Measurements from ENCODE around the gene CYB5R4.
"Not testable (repeated sequence)": the region's sequence is repeated elsewhere in the genome, so short reads cannot be mapped to it uniquely, and the experiment has no call there.

Gene CYB5R4

GRCh38 chr6:83867043-83867442 is 7.6 kb downstream of the CYB5R4 start:
- no peak for DNase-seq

DNA sequence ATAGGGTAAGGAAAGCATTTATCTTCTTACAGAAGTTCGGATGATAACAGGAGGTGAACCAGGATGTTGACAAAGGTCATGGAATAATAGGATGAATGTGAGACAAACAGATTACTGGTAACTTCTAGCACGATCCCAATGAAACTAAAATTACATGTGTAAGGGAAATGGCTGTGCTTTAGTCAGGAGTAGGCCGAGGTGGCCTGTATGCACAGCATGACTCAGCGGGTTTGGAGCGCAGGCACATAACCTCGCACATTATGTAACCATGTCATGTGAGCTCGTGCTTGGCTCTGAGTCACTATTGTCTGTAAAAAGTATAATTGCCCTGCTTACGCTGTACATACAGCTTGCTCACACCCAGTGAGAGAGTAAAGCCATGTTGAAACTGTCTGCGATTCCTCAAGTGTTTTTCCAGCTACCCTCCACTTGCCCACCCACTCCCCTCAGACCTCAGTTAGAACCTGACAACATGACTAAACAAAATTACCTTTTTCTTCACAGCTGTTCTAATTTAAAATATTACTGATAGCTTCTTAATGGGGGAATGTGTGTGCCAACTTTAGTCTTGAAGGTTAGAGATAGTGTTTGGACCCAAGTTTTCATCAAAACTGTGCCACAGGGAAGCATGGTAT is 8.2 kb downstream of the CYB5R4 start:
- DNase-seq, result peak; percentile 54

DNA sequence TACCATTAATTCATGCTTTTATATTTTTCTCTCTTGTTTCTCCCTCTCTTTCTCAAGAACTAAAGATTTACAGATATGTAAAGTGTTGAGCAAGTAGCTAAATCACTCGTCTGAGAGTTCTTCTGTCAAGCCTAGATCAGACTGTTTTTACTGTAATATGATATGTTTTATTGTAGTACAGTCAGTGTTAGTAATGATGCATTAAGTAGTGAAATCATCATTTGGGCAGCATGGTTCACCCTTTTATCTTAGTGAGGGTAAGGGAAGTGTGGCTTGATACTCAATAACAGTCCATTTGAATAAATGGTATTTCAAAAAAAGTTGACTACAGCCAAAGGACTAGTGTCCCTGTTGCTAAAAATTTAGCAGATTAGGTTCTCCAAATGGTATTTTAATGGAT is 9.2 kb downstream of the CYB5R4 start:
- no peak for DNase-seq

DNA sequence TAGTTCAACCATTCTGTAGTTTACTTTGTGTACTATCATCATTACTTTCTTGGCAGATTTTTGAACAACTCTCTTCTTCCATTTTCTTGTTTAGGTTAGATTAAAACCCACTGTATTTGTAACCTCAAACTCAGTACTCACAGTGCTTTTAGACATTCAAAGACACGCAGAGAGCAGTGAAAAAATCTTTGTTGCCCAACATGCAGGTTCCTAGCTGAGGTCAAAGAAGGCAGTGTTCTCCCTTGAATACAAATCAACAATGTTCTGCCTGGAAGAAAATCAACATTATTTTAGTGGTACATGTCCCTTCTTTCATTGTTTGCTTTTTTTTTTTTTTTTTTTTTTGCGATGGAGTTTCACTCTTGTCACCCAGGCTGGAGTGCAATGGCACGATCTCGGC is 11.2 kb downstream of the CYB5R4 start:
- DNase-seq, result no peak

GRCh38 chr6:83872386-83873118 is 13.1 kb downstream of the CYB5R4 start:
- no peak for DNase-seq

DNA sequence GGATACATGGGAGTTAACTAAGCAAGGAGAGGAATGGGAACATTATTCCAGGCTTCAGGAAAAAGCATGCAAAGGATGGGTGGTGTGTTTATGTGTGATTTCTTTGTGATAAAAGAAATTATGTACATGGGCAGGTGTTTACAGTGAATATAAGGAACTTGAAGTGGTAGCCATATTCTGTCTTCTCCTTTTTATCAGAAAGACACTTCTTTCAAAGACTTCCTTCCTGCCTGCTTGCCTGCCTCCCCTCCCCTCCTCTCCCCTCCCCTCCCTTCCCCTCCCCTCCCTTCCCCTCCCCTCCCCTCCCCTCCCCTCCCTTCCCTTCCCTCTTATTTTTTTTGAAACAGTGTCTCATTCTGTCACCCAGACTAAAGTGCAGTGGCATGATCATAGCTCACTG is 14.4 kb downstream of the CYB5R4 start:
- no peak for DNase-seq

- DNase-seq, result no peak
Observed at GRCh38 chr6:83875843-83876242, 16.4 kb downstream of the CYB5R4 start.

DNA sequence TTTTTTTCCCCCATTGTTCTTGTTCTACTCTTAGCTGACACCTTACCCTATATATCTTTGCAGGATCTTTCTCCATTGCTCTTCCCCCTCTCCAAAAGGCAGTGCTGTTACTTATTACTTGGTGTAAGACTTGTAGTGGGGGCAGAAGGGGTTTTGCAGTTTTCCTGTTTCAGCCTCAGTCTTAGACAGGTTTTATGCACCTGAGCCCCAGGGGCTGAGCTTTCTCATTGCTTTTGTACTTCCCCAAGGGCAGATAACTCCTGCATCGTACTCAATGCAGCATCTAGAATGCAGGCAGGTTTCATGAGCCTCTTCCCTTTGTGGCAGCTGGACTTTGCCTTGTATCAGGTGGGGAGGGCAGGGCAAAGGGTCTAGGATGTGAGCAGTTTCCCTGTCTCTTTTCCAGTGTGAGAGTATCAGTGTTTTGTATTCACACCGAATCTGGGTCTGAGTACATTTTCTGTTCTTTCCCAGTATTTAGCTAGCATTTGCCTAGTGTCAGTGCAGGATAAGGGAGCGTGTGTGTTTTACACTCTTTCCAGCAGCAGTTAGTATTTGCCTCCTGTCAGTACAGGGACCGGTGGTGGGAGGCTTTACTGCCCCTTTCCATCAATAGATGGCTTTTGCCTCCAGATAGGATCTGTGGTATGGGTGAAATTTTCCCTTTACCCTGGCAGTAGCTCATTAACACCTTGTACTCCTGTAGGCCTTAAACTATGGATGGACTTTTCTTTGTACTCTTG is 19.6 kb downstream of the CYB5R4 start:
- DNase-seq, result no peak

DNA sequence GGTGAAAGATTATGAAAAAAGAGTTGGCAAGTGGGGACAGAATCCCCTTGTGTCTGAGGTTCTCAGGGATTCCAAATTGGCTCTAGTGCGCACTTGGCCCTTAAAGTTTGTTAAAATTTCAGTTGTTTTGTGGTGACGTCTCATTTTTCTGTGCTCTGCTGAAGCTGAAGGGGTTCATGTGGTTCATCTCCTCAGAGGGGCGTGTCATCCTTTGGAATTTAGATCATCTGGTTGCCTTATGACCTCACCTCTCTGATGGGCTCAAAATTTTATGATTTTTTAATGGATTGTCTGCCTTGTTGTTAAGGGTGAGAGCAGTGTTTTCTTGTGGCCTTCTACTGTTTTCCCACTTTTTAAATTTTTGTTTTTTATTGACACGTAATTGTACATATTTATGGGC is 20.3 kb downstream of the CYB5R4 start:
- DNase-seq, result no peak

- no peak for DNase-seq
Observed at GRCh38 chr6:83883240-83883639, 23.8 kb downstream of the CYB5R4 start.

GRCh38 chr6:83884523-83884922 is 25.0 kb downstream of the CYB5R4 start:
- peak; percentile 81 for DNase-seq

- no peak for DNase-seq
Observed at GRCh38 chr6:83885984-83886383, 26.5 kb downstream of the CYB5R4 start.

GRCh38 chr6:83889621-83890020 is 30.1 kb downstream of the CYB5R4 start:
- no peak for DNase-seq

DNA sequence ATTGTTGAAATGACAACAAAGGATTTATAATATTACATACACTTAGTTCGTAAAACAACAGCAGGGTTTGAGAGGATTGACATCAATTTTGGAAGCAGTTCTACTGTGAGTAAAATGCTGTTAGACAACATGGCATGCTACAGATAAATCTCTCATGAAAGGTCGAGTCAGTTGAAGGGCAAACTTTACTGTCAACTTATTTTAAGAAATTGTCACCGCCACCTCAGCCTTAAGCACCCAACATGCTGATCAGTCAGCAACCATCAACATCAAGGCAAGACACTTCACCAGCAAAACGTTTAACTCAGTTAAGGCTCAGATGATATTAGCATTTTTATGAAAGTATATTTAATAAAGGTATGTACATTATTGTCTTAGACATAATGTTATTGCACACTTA is 31.0 kb downstream of the CYB5R4 start:
- no peak for DNase-seq

DNA sequence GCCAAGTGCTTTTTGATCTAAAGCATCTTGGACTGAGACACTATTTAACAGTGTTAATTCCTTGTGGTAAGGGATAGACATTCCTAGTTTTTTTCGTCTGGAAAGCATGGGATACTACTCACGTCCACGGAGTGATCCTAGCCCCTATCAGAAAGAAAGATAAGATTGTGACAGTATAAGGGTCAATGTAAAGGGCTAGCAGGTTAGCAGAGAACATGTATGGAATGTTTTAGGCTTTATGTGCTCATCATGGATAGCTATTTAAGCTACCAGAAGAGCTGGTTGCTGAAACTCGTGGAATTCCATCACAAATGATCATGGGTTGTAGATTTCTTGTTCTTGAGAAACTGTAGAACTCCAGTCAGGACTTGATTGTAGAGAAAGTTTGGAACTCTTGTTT is 32.1 kb downstream of the CYB5R4 start:
- no peak for DNase-seq

- DNase-seq, result peak; percentile 27
Observed at GRCh38 chr6:83893024-83893423, 33.5 kb downstream of the CYB5R4 start.

DNA sequence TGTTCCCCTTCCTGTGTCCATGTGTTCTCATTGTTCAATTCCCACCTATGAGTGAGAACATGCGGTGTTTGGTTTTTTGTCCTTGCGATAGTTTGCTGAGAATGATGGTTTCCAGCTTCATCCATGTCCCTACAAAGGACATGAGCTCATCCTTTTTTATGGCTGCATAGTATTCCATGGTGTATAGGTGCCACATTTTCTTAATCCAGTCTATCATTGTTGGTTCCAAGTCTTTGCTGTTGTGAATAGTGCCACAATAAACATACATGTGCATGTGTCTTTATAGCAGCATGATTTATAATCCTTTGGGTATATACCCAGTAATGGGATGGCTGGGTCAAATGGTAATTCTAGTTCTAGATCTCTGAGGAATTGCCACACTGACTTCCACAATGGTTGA is 37.6 kb downstream of the CYB5R4 start:
- DNase-seq, result not testable (repeated sequence)

DNA sequence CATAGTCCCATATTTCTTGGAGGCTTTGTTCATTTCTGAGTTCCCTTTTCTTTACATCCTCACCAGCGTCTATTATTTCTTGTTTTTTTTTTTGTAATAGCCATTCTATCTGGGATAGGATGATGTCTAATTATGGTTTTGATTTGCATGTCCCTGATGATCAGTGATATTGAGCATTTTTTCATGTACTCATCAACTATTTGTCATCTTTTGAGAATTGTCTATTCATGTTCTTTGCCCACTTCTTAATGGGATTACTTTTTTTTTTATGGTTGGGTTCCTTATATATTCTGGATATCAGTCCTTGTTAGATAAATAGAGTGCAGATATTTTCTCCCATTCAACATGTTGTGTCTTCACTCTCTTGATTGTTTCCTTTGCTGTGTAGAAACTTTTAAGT is 42.1 kb downstream of the CYB5R4 start:
- DNase-seq, result no peak

GRCh38 chr6:83904395-83904794 is 44.9 kb downstream of the CYB5R4 start:
- no peak for DNase-seq

DNA sequence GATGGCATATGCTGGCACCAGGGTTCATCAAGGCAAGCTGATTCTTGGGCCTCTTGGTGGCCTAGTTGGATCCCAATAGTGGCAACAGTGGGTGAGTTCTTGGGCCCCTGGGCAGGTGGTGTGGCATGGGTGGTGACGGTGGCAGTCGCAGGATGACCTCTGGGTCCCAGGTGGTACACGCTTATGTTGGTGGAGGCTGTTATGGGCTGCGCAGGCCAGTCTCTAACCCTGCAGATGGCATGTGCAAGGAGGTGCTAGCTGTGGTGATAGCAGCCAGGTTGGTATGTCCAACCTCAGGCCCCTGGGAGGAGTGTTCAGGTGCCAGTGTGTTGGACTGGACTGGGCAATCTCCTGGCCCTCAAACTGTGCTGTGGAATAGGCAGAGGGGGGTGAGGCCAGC is 46.2 kb downstream of the CYB5R4 start:
- no peak for DNase-seq

DNA sequence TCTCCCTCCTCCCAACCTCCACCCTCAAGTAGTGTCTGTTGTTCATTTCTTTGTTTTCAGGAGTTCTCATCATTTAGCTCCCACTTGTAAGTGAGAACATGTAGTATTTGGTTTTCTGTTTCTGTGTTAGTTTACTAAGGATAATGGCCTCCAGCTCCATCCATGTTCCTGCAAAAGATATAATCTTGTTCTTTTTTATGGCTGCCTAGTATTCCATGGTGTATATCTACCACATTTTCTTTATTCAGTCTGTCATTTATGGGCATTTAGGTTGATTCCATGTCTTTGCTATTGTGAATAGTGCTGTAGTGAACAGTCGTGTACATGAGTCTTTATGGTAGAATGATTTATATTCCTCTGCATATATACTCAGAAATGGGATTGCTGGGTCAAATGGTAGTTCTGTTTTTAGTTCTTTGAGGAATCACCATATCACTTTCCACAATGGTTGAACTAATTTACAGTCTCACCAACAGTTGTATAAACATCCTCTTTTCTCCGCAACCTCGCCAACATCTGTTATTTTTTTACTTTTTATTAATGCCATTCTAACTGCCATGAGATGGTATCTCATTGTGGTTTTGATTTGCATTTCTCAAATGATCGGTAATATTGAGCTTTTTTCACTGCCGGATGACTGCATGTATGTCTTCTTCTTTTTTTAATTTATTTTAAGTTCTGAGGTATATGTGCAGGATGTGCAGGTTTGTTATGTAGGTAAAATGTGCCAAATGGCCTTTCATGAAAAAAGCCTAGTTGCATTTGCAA is 48.3 kb downstream of the CYB5R4 start:
- DNase-seq, result not testable (repeated sequence)

DNA sequence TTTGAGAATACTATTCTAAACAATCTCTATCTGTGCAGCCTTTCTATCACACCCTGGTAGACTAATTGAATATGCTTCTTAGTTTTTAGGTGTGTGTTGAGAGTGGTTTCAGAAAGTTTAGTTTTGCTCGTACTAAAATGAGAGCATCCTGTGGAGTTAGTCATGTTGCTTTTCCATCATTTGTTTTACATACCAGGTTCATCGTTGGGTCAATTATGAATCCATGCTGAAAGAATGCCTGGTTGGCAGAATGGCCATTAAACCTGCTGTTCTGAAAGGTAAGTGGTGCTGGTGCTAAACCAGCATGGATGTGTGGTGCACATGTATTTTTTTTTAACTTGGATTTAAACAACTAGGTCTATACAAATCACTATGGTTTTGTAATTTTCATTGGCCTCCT is 49.3 kb downstream of the CYB5R4 start:
- no peak for DNase-seq

GRCh38 chr6:83911278-83911677 is 51.8 kb downstream of the CYB5R4 start:
- no peak for DNase-seq

Data from NCI-H774 (cell line).